HepG2 (cell line): ENCODE measurements around the gene ZBTB7C. TPM values are rescaled to one million over a fixed set of nuclear protein-coding genes. Genes with fewer than 3 reads are reported as not detected.

Experiments used
- ATAC-seq: fragments of 200-7000 bp; cut with Tn5 transposase; 3 replicates; pipeline ENCODE4 v1.9.1; 2020; ENCODE audit warnings: mild to moderate bottlenecking, moderate library complexity
- BruUV-seq: library from RNA; stranded (reverse); fragments of 400-500 nt; replicated peaks from 2 replicates; lab custom pipeline; 2021; lab: Mats Ljungman, UMichigan
- CTCF ChIA-PET: fragments of 300-600 bp; formaldehyde crosslinking; extraction: SDS; loops from one replicate; lab custom pipeline; 2021; ENCODE audit warnings: low total read pairs, inconsistent platforms, low intra/inter-chr PET ratio; lab: Yijun Ruan, JAX
- POLR2A ChIA-PET: fragments of 350-600 bp; sonication (Branson Sonifier 250); formaldehyde crosslinking; loops from one replicate; lab custom pipeline; 2020; ENCODE audit warnings: antibody characterized with exemption, inconsistent platforms; lab: Yijun Ruan, JAX
- DNase-seq: peaks from one replicate; pipeline ENCODE4 v3.0.0-alpha.2; 2015; ENCODE audit warnings: low spot score
- FAIRE-seq: peaks from 3 replicates; lab custom pipeline; 2011; peaks lifted over from hg19 to GRCh38; lab: Jason Lieb, UNC
- H2AFZ ChIP-seq: one replicate; pipeline ENCODE4 v1.6.1; 2011; ENCODE audit warnings: low read length, inconsistent platforms
- H3K27ac ChIP-seq: fragments of 300-600 bp; 3 replicates; pipeline ENCODE4 v1.8.0; 2011; ENCODE audit warnings: mixed run types, mild to moderate bottlenecking, mixed read lengths, low read length, inconsistent platforms; ENCODE audit not compliant: insufficient read depth; ENCODE audit errors: extremely low read length
- H3K27me3 ChIP-seq, 2 experiments: fragments of 200-600 bp in 1 of 2; 2 replicates in 1 of 2; 3 replicates in 1 of 2; pipeline versions ENCODE4 v1.6.0 to v1.8.0; 2011; ENCODE audit warnings: low read length in 2 of 2, mild to moderate bottlenecking in 2 of 2, moderate library complexity in 2 of 2, inconsistent platforms in 1 of 2; ENCODE audit not compliant: insufficient read depth in 2 of 2, control insufficient read depth in 1 of 2
- H3K36me3 ChIP-seq, 2 experiments: fragments of 200-600 bp in 1 of 2; replicated peaks in 1 of 2; 2 replicates in 1 of 2; 3 replicates in 1 of 2; pipeline versions ENCODE4 v1.5.1 to v1.8.0; 2011; ENCODE audit warnings: low read length in 2 of 2, inconsistent platforms in 1 of 2; ENCODE audit not compliant: insufficient read depth in 2 of 2, control insufficient read depth in 1 of 2
- H3K4me1 ChIP-seq: 2 replicates; pipeline ENCODE4 v1.5.1; 2012; ENCODE audit warnings: low read length, inconsistent platforms; ENCODE audit not compliant: insufficient read depth
- H3K4me2 ChIP-seq: 2 replicates; pipeline ENCODE4 v1.6.0; 2011; ENCODE audit warnings: low read depth, low read length, inconsistent platforms
- H3K4me3 ChIP-seq, 3 experiments: fragments of 200-600 bp in 1 of 3; sonication (generic), shearing (Covaris generic) in 1 of 3; replicated peaks in 1 of 3; 2 replicates each; pipeline ENCODE4 v1.5.1; 2011 to 2016; ENCODE audit warnings: low read length in 3 of 3, inconsistent platforms in 2 of 3, low read depth in 2 of 3, mild to moderate bottlenecking in 2 of 3, control low read depth in 1 of 3, mixed read lengths in 1 of 3; ENCODE audit not compliant: insufficient read depth in 1 of 3
- H3K79me2 ChIP-seq: one replicate; pipeline ENCODE4 v1.6.1; 2011; ENCODE audit warnings: low read length, inconsistent platforms; ENCODE audit not compliant: insufficient read depth
- H3K9ac ChIP-seq: 2 replicates; pipeline ENCODE4 v1.6.0; 2011; ENCODE audit warnings: mild to moderate bottlenecking, low read depth, low read length, inconsistent platforms; ENCODE audit not compliant: insufficient read depth
- H3K9me3 ChIP-seq: 2 replicates; pipeline ENCODE4 v1.5.1; 2012; ENCODE audit warnings: mild to moderate bottlenecking, low read length
- H4K20me1 ChIP-seq: 2 replicates; pipeline ENCODE4 v1.6.0; 2011; ENCODE audit warnings: inconsistent platforms, mild to moderate bottlenecking, low read length, moderate library complexity; ENCODE audit not compliant: insufficient read depth
- AGO1 ChIP-seq: fragments of 200-400 bp; formaldehyde crosslinking; IDR thresholded peaks from 2 replicates; pipeline ENCODE4 v1.6.1; 2017; ENCODE audit warnings: mild to moderate bottlenecking, low read depth, low read length, moderate library complexity; ENCODE audit not compliant: poor library complexity, severe bottlenecking
- ATF7 ChIP-seq, 2 experiments: fragments of 450-650 bp in 1 of 2; sonication (generic) in 1 of 2; formaldehyde crosslinking in 1 of 2; IDR thresholded peaks; 2 replicates each; pipeline versions ENCODE4 v1.4.0 to v1.6.1; 2016 to 2020; ENCODE audit warnings: antibody characterized with exemption in 1 of 2, mild to moderate bottlenecking in 1 of 2, missing genetic modification reagents in 1 of 2
- RARA ChIP-seq: IDR thresholded peaks from 2 replicates; pipeline ENCODE4 v1.6.1; 2016; ENCODE audit warnings: missing genetic modification reagents, missing compliant biosample characterization
- WGBS: methylation state at CpG from one replicate; pipeline ENCODE4 v1.1.6; 2017; ENCODE audit warnings: low lambda C conversion rate; 5-methylcytosine and 5-hydroxymethylcytosine counted together
- in situ Hi-C: cut with HindIII; loops from 2 replicates; pipeline ENCODE4 v1.10.0; 2017; ENCODE audit warnings: low pct_unique_long_range_greater_than_20kb; ENCODE audit not compliant: extremely low pct_ligation_motif_present
- intact Hi-C: fragments of 100-400 bp; cut with micrococcal nuclease; formaldehyde crosslinking; loops from one replicate; pipeline ENCODE4 v1.10.0; 2022; ENCODE audit not compliant: unreplicated experiment
- polyA plus RNA-seq, 8 experiments: library from polyadenylated mRNA; depleted of rRNA in 3 of 8; stranded (reverse) in 7 of 8; unstranded in 1 of 8; fragments of >200 nt; fragmentation: Illumina TruSeq in 4 of 8; extraction: Trizol in 4 of 8; gene quantifications; 2 replicates each; pipeline versions ENCODE4 v1.2.1 to v1.2.3, GENCODE V29; 2011 to 2016; ENCODE audit warnings: low read depth in 4 of 8, missing spikeins in 1 of 8, mixed read lengths in 1 of 8; ENCODE audit not compliant: insufficient read depth in 1 of 8
- total RNA-seq, 5 experiments: library from RNA; depleted of rRNA; stranded (reverse); fragments of >200 nt; fragmentation: Illumina TruSeq; extraction: Trizol; gene quantifications; 2 replicates each; pipeline ENCODE4 v1.2.3, GENCODE V29; 2016; ENCODE audit warnings: low read depth in 1 of 5

The ZBTB7C gene
- total and polyA plus RNA-seq, 2 of the 13 experiments (the other 11 are each of a cell fraction or from before 2014, with no cell fraction given), result 0.01 to 0.04 TPM

DNA sequence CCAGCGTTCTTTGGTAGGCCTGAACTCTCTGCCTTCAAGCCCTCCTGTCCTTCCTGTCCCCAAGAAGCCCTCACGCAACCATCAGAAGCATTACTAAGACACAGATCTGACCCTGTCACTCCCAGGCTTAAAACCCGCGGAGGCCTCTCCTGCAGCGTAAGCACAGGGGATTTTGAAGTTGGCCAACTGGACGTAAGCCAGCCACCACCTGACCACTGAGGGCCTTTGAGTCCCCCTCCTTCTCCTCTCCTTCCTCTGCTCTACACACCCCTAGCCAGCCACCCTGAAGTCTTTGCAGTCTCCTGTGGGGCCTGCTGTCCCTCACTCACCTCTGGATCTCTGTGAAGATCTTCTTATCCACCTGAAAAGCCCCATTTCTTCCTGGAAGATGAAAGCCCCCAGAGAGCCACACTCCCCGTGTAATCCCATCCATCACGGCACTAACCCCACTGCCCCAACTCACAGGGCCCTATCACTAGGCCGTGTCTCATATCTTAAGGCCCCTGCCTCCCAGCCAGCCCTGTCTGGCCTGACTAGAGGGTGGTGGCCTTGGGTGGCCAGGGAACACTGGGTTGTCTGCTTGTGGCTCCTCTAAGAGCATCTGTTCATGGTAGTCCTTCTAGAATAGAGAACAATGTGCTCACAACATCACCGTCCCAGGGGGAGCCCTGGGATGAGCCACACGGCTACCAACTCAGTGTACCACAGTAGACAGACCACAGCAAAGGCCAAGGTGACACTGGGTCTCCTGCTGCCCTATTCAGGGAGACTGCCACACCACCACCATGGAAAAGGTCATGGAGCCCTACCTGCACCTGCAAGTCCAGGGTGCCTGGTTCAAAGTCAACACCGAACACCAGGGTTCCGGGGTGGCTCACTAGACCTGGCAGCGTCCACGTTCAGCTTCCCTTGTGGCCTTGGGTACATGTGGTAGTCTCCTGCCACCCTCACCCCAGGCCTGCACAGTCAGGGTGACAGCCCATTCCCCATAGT, 191.6 kb downstream of the ZBTB7C start (continued):
- no peak for TF ChIP-seq AGO1

DNA sequence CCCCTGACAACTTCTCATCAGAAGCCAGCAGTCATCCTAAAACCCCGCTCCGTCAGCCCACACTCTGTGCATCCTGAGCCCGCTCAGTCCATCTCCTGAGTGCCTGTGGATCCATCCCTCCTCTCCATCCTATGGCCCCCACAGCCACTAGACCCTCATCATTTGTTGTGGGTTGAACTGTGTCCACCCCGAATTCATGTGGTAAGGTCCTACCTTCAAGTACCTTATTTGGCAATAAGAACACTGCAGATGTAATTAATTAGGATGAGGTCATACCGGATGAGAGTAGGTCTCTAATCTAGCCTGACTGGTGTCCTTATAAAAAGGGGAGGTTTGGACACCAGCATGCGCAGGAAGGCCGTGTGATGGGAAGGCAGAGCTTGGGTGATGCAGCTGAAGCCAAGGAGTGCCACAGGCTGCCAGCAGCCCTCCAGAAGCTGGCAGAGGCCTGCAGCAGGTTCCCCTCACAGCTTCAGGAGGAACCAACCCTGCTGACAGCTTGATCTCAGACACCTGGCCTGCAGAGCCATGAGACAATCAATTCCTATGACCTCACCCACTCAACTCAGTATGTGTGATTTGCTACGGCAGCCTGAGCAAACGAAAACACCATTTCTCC, 192.4 kb downstream of the ZBTB7C start:
- H3K27ac ChIP-seq, result no peak overlapping the region
- ATAC-seq (no peak), DNase-seq (no peak), FAIRE-seq (no peak)
- no peaks in the 10 kb centered on the region for H3K36me3 ChIP-seq
- H3K79me2 ChIP-seq, result no peaks in the 10 kb centered on the region
- in situ Hi-C loops (no loop called here), intact Hi-C loops (no loop called here)
- no peak overlapping the region for H3K4me2 ChIP-seq
- no peaks in the 10 kb centered on the region for H3K4me1 ChIP-seq
- TF ChIP-seq ATF7 (IDR thresholded peaks at IDR 0.05) (0 out of 2 replicates have a peak, but pooled peaks have one; percentile 11), ATF7 (CRISPR knock-in tag; IDR thresholded peaks at IDR 0.05) (no peak), RARA (CRISPR knock-in tag) (no peak)
- WGBS, result 21% methylated on average over 9 of the region's 9 CpGs
- no TSS peak for BruUV-seq
- ChIA-PET POLR2A (no interaction called here), CTCF (no interaction called here)
- H3K4me3 ChIP-seq, result no peak overlapping the region
- no peak overlapping the region for H3K9ac ChIP-seq
- no peaks in the 10 kb centered on the region for H4K20me1 ChIP-seq
- H3K27me3 ChIP-seq, result no peaks in the 10 kb centered on the region; a peak in 2 of 5 replicates
- no peak overlapping the region for H2AFZ ChIP-seq
- no peaks in the 10 kb centered on the region for H3K9me3 ChIP-seq
